HL-60 (cell line): Measurements from ENCODE around the gene TRDN.

Experiments
- GABPA ChIP-seq: IDR thresholded peaks from 2 replicates; pipeline ENCODE4 v1.6.1; 2012; ENCODE audit warnings: low read depth
- POLR2AphosphoS5 ChIP-seq: IDR thresholded peaks from 2 replicates; pipeline ENCODE4 v1.6.1; 2012; ENCODE audit warnings: low read depth
- SPI1 ChIP-seq: IDR thresholded peaks from 2 replicates; pipeline ENCODE4 v1.6.1; 2012; ENCODE audit warnings: low read depth, mild to moderate bottlenecking, borderline replicate concordance
- TF ChIP-seq, protein P1 (sequence below): IDR thresholded peaks from one replicate; pipeline ENCODE4 v1.5.1; 2011; ENCODE audit warnings: low read length, control low read depth, inconsistent platforms; ENCODE audit not compliant: insufficient read depth

DNA sequence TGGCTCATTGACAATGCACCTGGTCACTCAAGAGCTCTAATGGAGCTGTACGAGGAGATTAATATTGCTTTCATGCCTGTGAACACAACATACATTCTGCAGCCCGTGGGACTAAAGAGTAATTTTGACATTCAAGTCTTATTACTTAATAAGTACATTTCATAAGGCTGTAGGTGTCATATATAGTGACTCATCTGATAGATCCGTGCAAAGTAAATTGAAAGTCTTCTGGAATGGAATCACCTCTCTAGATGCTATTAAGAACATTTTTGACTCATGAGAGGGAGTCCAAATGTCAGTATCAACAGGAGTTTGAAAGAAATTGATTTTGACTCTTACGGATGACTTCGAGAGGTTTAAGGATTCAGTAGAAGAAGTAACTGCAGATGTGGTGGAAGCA, 372.8 kb downstream of the TRDN start:
- TF ChIP-seq GABPA (no peak), SPI1 (no peak), POLR2AphosphoS5 (no peak)
- TF ChIP-seq, protein P1, sequence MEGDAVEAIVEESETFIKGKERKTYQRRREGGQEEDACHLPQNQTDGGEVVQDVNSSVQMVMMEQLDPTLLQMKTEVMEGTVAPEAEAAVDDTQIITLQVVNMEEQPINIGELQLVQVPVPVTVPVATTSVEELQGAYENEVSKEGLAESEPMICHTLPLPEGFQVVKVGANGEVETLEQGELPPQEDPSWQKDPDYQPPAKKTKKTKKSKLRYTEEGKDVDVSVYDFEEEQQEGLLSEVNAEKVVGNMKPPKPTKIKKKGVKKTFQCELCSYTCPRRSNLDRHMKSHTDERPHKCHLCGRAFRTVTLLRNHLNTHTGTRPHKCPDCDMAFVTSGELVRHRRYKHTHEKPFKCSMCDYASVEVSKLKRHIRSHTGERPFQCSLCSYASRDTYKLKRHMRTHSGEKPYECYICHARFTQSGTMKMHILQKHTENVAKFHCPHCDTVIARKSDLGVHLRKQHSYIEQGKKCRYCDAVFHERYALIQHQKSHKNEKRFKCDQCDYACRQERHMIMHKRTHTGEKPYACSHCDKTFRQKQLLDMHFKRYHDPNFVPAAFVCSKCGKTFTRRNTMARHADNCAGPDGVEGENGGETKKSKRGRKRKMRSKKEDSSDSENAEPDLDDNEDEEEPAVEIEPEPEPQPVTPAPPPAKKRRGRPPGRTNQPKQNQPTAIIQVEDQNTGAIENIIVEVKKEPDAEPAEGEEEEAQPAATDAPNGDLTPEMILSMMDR: no peak
